ENCODE data around the gene DND1.
"Not testable (repeated sequence)": the region's sequence is repeated elsewhere in the genome, so short reads cannot be mapped to it uniquely, and the experiment has no call there.

DND1 gene

GRCh38 chr5:140628711-140629110 lies 44.7 kb downstream of the DND1 start:
- DNase-seq = no peak

- DNase-seq = no peak
These were observed 45.4 kb downstream of the DND1 start for GRCh38 chr5:140627972-140628371.

GRCh38 chr5:140624886-140625285 lies 48.5 kb downstream of the DND1 start:
- not testable (repeated sequence) for DNase-seq

- DNase-seq = not testable (repeated sequence)
These were observed 50.3 kb downstream of the DND1 start for GRCh38 chr5:140623061-140623460.

GRCh38 chr5:140622301-140622700 lies 51.1 kb downstream of the DND1 start:
- no peak for DNase-seq

Data from stimulated activated CD8-positive, alpha-beta memory T cell treated with anti-CD3 and anti-CD28 coated beads, Interleukin-4, amount 100 ng/mL, for 48 hours (primary cell).